ENCODE results near the gene CTRB1.

DNA sequence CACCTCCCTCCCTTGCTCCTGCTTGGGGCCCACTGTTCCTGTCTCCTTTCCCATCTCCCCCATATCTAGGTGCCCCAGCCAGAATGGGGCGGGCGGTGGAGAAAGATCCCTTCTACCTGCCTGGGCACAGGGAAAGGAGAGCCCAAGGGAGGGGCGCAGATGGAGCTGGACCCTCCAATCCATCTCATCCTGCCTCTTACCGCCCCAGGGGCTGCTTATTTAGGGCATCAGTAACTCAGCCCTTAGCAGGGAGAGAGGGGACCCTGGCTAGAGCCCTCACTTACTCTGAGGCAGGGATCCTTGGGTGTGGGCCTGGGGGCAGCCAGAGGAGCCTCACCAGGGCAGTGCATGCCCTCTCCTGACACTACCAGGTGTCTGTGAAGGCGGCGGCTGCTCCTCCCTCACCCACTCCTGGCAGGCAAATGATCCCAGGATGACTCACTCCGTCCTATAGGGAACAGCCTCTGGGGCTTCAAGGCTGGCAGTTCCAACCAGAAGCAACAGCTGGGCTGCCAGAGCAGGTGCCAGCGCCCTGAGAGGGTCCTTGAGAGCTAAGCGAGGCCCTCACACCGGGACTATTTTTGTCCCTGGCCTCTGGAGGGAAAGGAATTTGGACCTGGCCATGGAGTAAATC, 49.0 kb downstream of the CTRB1 start:
- TF ChIP-seq, protein P1, sequence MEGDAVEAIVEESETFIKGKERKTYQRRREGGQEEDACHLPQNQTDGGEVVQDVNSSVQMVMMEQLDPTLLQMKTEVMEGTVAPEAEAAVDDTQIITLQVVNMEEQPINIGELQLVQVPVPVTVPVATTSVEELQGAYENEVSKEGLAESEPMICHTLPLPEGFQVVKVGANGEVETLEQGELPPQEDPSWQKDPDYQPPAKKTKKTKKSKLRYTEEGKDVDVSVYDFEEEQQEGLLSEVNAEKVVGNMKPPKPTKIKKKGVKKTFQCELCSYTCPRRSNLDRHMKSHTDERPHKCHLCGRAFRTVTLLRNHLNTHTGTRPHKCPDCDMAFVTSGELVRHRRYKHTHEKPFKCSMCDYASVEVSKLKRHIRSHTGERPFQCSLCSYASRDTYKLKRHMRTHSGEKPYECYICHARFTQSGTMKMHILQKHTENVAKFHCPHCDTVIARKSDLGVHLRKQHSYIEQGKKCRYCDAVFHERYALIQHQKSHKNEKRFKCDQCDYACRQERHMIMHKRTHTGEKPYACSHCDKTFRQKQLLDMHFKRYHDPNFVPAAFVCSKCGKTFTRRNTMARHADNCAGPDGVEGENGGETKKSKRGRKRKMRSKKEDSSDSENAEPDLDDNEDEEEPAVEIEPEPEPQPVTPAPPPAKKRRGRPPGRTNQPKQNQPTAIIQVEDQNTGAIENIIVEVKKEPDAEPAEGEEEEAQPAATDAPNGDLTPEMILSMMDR (conservative IDR thresholded peaks at IDR 0.05; ENCODE audit: low read depth, low read length): no peak
- TF ChIP-seq EZH2 (IDR thresholded peaks at IDR 0.05; ENCODE audit: borderline replicate concordance, low read depth, low read length, poor library complexity, severe bottlenecking): no peak
